ENCODE data around the gene KIF9. TPM values are rescaled to one million over a fixed set of nuclear protein-coding genes. Genes with fewer than 3 reads are reported as not detected.

The KIF9 gene
- total RNA-seq, 1 donor from 2014 or later, result 2.5 TPM

GRCh38 chr3:47273564-47273963 is 9.0 kb downstream of the KIF9 start:
- Mint-ChIP-seq H3K9me3 (no peaks in the 10 kb centered on the region), H3K36me3 (ENCODE audit: low read depth) (no peaks in the 10 kb centered on the region), H3K27me3 (no peaks in the 10 kb centered on the region), H3K27ac (no peak overlapping the region), H3K4me3 (no peak overlapping the region), H3K4me1 (no peaks in the 10 kb centered on the region)
- no peak for TF ChIP-seq CTCF (IDR thresholded peaks at IDR 0.05)
- ChIA-PET POLR2A (no interaction called here), CTCF (no interaction called here)
- DNase-seq, result no peak
- intact Hi-C loops (cut with micrococcal nuclease), result no loop called here
- no peak for ATAC-seq (ENCODE audit: low read depth)

DNA sequence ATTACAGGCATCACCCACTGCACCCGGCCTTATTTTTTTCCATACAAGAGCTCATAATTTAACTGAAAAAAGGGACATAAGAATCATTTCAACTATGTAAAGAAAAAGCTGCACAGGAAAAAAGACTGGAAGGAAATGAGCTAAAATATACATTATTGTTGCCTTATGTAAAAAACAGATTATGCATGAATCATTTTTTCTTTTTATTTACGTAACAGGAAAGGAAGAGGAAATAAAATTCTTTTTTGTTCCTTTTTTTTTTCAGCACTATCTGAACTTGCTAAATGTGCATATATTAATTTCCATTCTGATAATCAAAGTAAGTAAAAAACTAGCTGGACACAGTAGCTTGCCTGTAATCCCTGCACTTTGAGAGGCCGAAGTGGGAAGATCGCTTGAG is 12.1 kb downstream of the KIF9 start:
- no peaks in the 10 kb centered on the region for H3K36me3 Mint-ChIP-seq (ENCODE audit: low read depth)
- peaks cover 12% of the 10 kb centered on the region for H3K4me1 Mint-ChIP-seq
- H3K9me3 Mint-ChIP-seq, result no peaks in the 10 kb centered on the region
- intact Hi-C loops (cut with micrococcal nuclease), result no loop called here
- no peak for TF ChIP-seq CTCF (IDR thresholded peaks at IDR 0.05)
- POLR2A ChIA-PET, result no interaction called here
- CTCF ChIA-PET, result interaction anchor here (0.7 to 1.5 kb wide), 2 partner anchors 10 to 21 kb away, joined by 3 read pairs; no protein-coding TSS in a partner anchor
- ATAC-seq (ENCODE audit: low read depth), result no peak
- no peak for DNase-seq
- no peaks in the 10 kb centered on the region for H3K27me3 Mint-ChIP-seq
- no peak overlapping the region for H3K4me3 Mint-ChIP-seq
- no peak overlapping the region for H3K27ac Mint-ChIP-seq

DNA sequence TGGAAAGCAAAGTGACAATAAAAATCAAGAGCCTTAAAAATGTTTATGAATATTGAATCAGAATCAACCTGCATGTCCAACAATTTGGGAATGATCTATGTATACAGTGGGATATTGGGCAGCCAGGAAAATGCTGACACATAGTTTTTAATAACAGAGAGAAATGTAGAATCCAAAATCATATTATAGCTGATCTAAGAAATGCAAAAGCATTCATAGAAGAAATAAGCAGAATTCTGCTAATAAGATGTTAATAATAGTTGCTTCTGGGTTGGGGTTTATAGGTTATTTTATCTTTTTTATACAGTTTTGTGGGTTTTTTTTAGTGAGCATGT is 15.1 kb downstream of the KIF9 start:
- POLR2A ChIA-PET, result interaction anchor here (1.0 kb wide), 1 partner anchor 17 kb away, joined by 3 read pairs; no protein-coding TSS in a partner anchor
- no peak overlapping the region for H3K27ac Mint-ChIP-seq
- intact Hi-C loops (cut with micrococcal nuclease), result loop anchor here (1.0 kb wide), 1 partner anchor 15 kb away; the partner anchor contains the start of genes KIF9 and KLHL18
- no peak for TF ChIP-seq CTCF (IDR thresholded peaks at IDR 0.05)
- H3K9me3 Mint-ChIP-seq, result no peaks in the 10 kb centered on the region
- H3K36me3 Mint-ChIP-seq (ENCODE audit: low read depth), result no peaks in the 10 kb centered on the region
- no peak overlapping the region for H3K4me3 Mint-ChIP-seq
- H3K27me3 Mint-ChIP-seq, result no peaks in the 10 kb centered on the region
- ATAC-seq (ENCODE audit: low read depth), result no peak
- peaks cover 12% of the 10 kb centered on the region for H3K4me1 Mint-ChIP-seq
- CTCF ChIA-PET, result no interaction called here
- no peak for DNase-seq

DNA sequence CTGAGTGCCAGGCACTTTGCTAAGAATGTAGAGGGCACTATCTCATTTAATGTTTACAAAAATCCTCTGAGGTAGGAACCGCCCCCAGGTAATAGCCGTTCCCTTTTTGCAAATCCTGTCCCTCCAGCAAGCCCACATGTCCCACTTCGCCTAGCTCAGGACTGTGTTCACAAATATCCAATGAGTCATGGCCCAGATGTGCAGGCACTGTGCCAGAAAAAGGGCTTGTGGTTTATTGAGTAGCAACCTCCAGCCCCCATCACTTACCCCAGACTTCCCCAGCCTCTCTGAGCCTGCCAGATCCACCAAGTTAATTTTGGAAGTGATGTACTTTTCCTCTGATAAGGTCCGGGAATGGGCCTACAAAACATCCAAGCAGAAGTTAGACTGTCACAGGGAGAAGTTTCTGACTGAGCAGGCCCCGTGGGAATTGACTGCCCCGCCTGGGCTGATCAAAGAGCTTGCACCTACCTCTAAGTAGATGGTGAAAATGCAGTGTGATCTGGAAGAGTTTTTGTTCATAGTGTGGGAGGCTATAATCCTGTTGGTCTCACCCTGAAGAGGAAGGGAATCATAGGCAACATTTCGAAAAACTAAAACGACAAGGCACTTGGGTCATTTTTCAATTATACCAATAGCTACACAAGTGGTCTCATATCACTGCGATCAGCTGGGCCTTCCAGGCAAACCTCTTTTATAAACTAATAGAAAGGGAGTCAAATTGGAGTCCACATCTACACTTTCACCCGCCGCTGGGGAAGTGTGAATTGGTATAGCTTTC is 15.7 kb downstream of the KIF9 start:
- Mint-ChIP-seq H3K27ac (peak overlapping the region; percentile 43), H3K27me3 (no peaks in the 10 kb centered on the region), H3K9me3 (no peaks in the 10 kb centered on the region), H3K4me1 (peaks cover 12% of the 10 kb centered on the region), H3K4me3 (no peak overlapping the region), H3K36me3 (ENCODE audit: low read depth) (no peaks in the 10 kb centered on the region)
- ATAC-seq (ENCODE audit: low read depth) (peak; percentile 92), DNase-seq (peak; percentile 27)
- TF ChIP-seq CTCF (IDR thresholded peaks at IDR 0.05), result no peak
- intact Hi-C loops (cut with micrococcal nuclease), result loop anchor here (1.0 kb wide), 1 partner anchor 15 kb away; the partner anchor contains the start of genes KIF9 and KLHL18
- CTCF ChIA-PET, result no interaction called here
- POLR2A ChIA-PET, result interaction anchor here (0.7 to 1.0 kb wide), 2 partner anchors 16 kb away, joined by 3 read pairs; partner anchors contain the start of gene KLHL18

DNA sequence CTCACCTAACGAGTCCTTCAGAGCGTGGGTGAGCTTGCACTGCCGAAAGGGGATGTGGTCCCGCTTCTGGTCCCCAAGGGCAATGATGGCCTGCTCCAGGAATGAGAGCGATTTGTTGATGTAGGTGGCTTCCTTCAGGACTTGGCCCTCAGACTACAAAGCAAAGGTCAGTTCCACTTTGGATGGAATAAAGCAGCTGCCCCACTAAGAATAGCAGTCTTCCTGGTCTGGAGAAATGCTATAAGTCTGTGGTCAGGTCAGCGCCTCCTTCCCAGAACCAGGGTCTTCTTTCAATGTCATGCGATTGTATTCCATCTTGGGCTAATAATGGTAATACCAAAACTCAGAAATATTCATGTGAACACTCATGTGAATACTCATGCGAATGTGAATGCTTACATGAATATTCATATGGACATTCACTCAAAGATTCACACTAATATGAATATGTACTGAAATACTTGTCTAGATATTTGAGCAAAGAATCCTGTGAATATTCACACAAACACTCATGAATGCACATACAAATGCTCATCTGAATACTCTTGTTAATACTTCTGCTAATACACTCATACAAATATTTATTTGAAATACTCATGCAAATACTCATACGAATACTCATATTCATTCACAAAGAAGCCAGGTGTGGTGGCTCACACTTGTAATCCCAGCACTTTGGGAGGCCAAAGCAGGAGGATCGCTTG is 16.7 kb downstream of the KIF9 start:
- CTCF ChIA-PET, result no interaction called here
- H3K9me3 Mint-ChIP-seq, result no peaks in the 10 kb centered on the region

More for the DNA sequence above, 16.7 kb downstream of the KIF9 start:
- no peak for DNase-seq
- H3K27ac Mint-ChIP-seq, result no peak overlapping the region
- intact Hi-C loops (cut with micrococcal nuclease), result no loop called here
- no peak overlapping the region for H3K4me3 Mint-ChIP-seq
- H3K27me3 Mint-ChIP-seq, result no peaks in the 10 kb centered on the region
- H3K4me1 Mint-ChIP-seq, result peaks cover 12% of the 10 kb centered on the region
- no peak for ATAC-seq (ENCODE audit: low read depth)
- no peaks in the 10 kb centered on the region for H3K36me3 Mint-ChIP-seq (ENCODE audit: low read depth)
- POLR2A ChIA-PET, result interaction anchor here (0.7 kb wide), 1 partner anchor 17 kb away, joined by 3 read pairs; the partner anchor contains the start of gene KLHL18
- TF ChIP-seq CTCF (IDR thresholded peaks at IDR 0.05), result no peak
